Uterus (tissue), 2 donors: ENCODE data around the gene TGFBR1.

Experiments
- CTCF ChIP-seq, 4 experiments: fragments of 200-600 bp in 2 of 4; fragments of 450-650 bp in 2 of 4; sonication (generic) in 2 of 4; IDR thresholded peaks; one replicate each; pipeline ENCODE4 v1.5.1; 2016 to 2019; ENCODE audit warnings: antibody characterized with exemption in 4 of 4, mild to moderate bottlenecking in 2 of 4, moderate library complexity in 1 of 4
- POLR2A ChIP-seq, 2 donors: fragments of 450-650 bp; IDR thresholded peaks; one replicate each; pipeline ENCODE4 v1.6.1; 2016; ENCODE audit warnings: antibody characterized with exemption in 2 of 2, mild to moderate bottlenecking in 1 of 2, moderate library complexity in 1 of 2

- no peak for TF ChIP-seq CTCF (IDR thresholded peaks at IDR 0.05)
- no peak for TF ChIP-seq POLR2A (IDR thresholded peaks at IDR 0.05)
These were observed 38.7 kb downstream of the TGFBR1 start for GRCh38 chr9:99143655-99144054.
